ENCODE data around the gene GPER1.

DNA sequence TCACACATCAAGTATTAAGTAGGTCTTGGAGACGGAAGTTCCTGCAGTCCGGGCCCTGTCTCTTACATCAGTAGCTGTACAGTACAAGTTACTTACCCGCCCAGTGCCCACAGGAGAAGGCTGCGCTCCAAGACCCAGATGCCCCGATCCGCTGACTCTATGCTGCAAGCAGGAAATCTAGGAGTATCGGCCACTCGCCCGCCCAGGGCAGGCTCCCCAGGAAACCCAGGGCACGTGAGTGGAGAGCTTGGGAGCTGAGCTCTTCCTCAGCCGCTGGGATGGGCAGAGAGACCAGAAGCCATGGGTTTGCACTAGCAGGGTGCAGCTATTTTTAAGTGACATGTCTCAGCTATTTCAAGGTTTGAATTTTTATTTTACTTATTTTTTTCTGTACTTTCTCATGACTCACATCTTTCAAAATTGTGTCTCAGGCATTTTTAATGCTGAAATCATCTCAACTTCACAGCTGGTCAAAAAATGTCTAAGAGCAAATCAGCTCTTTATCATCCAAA lies 1.9 kb upstream of the GPER1 start:
- TF ChIP-seq, protein P1, sequence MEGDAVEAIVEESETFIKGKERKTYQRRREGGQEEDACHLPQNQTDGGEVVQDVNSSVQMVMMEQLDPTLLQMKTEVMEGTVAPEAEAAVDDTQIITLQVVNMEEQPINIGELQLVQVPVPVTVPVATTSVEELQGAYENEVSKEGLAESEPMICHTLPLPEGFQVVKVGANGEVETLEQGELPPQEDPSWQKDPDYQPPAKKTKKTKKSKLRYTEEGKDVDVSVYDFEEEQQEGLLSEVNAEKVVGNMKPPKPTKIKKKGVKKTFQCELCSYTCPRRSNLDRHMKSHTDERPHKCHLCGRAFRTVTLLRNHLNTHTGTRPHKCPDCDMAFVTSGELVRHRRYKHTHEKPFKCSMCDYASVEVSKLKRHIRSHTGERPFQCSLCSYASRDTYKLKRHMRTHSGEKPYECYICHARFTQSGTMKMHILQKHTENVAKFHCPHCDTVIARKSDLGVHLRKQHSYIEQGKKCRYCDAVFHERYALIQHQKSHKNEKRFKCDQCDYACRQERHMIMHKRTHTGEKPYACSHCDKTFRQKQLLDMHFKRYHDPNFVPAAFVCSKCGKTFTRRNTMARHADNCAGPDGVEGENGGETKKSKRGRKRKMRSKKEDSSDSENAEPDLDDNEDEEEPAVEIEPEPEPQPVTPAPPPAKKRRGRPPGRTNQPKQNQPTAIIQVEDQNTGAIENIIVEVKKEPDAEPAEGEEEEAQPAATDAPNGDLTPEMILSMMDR (IDR thresholded peaks at IDR 0.05) = no peak
- no peak for TF ChIP-seq POLR2AphosphoS5 (IDR thresholded peaks at IDR 0.05; ENCODE audit: low read depth, low read length)
- TF ChIP-seq TCF7L2 (IDR thresholded peaks at IDR 0.05; ENCODE audit: low read depth, low read length) = no peak

Measured in Panc1 (cell line).